ENCODE data around the gene CCL22.

The CCL22 gene, protein sequence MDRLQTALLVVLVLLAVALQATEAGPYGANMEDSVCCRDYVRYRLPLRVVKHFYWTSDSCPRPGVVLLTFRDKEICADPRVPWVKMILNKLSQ

DNA sequence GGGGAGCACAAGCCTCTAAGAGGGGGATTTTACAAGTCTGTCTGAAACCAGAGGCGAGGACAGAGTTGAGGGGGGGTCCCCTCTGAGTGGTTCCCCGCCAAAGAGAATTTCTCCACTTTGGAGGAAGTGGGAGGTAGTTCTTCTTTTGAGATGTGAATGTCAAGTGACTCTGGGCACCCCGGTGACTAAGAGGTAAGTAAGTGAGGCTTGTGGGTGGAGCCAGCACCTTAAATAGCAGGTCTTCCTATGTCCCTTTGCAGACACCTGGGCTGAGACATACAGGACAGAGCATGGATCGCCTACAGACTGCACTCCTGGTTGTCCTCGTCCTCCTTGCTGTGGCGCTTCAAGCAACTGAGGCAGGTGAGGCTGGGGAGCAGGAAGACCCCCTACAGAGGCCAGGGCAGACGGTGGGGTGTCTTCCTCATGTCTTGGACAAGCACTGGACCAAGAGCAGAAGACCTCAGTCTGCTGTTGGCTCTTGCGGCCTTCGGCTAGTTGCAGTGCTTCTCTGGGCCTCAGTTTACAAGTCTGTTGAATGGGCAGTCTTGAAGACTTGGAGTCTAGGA lies at the start of gene CCL22:
CCL22 (plus strand) TSS at position 257 of the 569 bp plus-strand sequence; CDS start at position 291, 34 bp downstream.
- no peak within 1 kb of the TSS for H3K4me3 Mint-ChIP-seq
- no peaks in the 10 kb centered on the region for H3K9me3 Mint-ChIP-seq
- H3K4me1 Mint-ChIP-seq, result no peaks in the 10 kb centered on the region
- H3K27me3 Mint-ChIP-seq (ENCODE audit: low read depth, poor library complexity), result peaks cover 17% of the 10 kb centered on the region
- DNase-seq, result no peak
- peak within 1 kb of the TSS; percentile 49 for H3K27ac Mint-ChIP-seq
- no peaks in the 10 kb centered on the region for H3K36me3 Mint-ChIP-seq (ENCODE audit: low read depth)
- TF ChIP-seq, protein P1, sequence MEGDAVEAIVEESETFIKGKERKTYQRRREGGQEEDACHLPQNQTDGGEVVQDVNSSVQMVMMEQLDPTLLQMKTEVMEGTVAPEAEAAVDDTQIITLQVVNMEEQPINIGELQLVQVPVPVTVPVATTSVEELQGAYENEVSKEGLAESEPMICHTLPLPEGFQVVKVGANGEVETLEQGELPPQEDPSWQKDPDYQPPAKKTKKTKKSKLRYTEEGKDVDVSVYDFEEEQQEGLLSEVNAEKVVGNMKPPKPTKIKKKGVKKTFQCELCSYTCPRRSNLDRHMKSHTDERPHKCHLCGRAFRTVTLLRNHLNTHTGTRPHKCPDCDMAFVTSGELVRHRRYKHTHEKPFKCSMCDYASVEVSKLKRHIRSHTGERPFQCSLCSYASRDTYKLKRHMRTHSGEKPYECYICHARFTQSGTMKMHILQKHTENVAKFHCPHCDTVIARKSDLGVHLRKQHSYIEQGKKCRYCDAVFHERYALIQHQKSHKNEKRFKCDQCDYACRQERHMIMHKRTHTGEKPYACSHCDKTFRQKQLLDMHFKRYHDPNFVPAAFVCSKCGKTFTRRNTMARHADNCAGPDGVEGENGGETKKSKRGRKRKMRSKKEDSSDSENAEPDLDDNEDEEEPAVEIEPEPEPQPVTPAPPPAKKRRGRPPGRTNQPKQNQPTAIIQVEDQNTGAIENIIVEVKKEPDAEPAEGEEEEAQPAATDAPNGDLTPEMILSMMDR (IDR thresholded peaks at IDR 0.05), result no peak

DNA sequence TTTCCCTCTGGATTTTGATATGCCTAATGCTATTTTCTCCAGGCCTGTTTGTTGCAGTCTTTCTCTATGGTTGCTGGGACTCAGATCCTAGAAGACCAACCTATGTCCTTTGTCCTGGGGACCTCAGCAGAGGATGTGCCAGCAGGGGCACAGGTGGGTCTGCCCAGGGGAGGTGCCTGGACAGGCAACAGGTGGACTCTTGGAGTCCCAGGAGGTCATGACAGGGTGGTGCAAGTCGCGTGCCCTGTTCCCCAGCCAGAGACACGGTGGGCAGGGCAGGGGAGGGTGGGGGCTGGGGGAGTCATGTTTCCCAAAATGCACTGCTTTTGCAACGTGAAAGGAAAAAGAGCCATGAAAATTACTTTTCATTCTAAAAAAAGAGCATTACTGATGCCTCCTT lies 47.8 kb upstream of the CCL22 start:
- H3K27ac Mint-ChIP-seq, result no peak overlapping the region
- H3K36me3 Mint-ChIP-seq (ENCODE audit: low read depth), result no peaks in the 10 kb centered on the region
- TF ChIP-seq, protein P1 (IDR thresholded peaks at IDR 0.05), result no peak
- H3K4me1 Mint-ChIP-seq, result peaks cover 11% of the 10 kb centered on the region
- peaks cover 14% of the 10 kb centered on the region for H3K27me3 Mint-ChIP-seq (ENCODE audit: low read depth, poor library complexity)
- H3K4me3 Mint-ChIP-seq, result no peak overlapping the region
- H3K9me3 Mint-ChIP-seq, result no peaks in the 10 kb centered on the region
- no peak for DNase-seq

DNA sequence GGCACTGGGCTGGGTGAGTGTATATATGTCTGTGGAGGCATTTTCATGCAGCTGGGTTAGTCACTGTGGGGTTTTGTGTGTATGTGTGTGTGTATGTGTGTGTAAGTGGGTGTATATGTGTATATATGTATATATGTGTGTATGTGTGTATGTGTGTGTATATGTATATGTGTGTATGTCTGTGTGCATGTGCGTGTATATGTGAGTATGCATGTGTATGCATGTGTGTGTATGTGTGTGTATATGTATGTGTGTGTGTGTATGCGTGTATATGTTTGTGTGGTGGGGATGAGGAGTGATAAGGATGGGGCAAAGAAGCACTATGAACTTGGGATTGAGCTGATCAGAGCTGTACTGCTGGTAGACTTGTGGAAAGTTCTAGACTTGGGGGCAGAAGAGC lies 45.1 kb upstream of the CCL22 start:
- no peaks in the 10 kb centered on the region for H3K9me3 Mint-ChIP-seq

DNA sequence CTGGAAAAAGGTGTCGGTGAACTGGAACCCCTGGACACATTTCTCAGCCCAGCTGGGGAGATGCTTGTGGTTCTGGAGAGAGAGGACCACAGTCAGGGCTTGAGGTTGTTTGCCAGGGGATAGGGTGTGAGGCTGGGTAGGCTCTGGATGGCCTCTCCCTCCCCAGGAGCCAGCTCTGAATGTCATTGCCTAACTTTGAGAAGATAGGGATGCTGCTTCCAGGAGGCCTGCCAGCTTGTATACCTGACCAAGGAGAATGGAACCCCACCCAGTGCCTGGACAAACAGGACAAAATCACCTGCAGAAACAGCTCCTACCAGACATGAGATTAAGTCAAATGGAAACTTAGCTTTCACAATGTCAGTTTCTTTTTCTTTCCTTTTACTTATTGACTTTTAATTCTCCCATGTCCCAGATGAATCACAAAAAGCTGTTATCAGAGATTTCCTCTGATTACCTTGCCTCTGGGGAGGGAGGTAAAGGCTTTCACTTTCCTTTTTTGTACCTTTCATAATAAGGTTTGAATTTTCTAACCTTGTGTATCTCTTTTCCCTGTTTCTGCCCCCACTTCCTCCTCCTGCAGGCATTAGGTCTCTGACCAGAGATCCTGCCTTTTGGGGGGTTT lies 44.3 kb upstream of the CCL22 start:
- peaks cover 19% of the 10 kb centered on the region for H3K4me1 Mint-ChIP-seq
- no peak overlapping the region for H3K4me3 Mint-ChIP-seq
- no peak overlapping the region for H3K27ac Mint-ChIP-seq
- H3K36me3 Mint-ChIP-seq (ENCODE audit: low read depth), result no peaks in the 10 kb centered on the region
- DNase-seq, result no peak
- H3K27me3 Mint-ChIP-seq (ENCODE audit: low read depth, poor library complexity), result peaks cover 7% of the 10 kb centered on the region
- H3K9me3 Mint-ChIP-seq, result no peaks in the 10 kb centered on the region
- TF ChIP-seq, protein P1 (IDR thresholded peaks at IDR 0.05), result no peak

More for the DNA sequence above, 45.1 kb upstream of the CCL22 start:
- Mint-ChIP-seq H3K27me3 (ENCODE audit: low read depth, poor library complexity) (peaks cover 8% of the 10 kb centered on the region), H3K4me3 (no peak overlapping the region), H3K4me1 (peaks cover 19% of the 10 kb centered on the region), H3K36me3 (ENCODE audit: low read depth) (no peaks in the 10 kb centered on the region), H3K27ac (no peak overlapping the region)
- TF ChIP-seq, protein P1 (IDR thresholded peaks at IDR 0.05), result no peak
- no peak for DNase-seq

DNA sequence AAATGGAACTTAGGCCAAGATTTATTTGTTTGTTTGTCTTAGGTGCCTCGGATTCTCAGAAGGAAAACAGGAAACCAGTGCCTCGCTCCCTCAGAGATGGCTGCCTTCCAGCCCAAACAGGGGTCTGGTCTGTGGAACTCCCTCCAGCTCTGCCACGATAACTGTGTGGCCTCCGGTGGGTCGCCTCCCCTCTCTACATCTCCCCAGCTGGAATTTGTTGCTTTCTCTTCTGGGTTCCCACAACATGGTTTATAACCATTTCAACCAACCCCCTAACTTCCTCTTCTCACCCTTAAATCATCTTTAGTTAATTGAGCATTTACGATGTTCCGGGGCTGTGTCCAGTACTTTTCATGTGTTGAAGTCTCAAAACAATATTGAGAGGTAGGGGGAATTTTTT lies 43.2 kb upstream of the CCL22 start:
- Mint-ChIP-seq H3K36me3 (ENCODE audit: low read depth) (no peaks in the 10 kb centered on the region), H3K9me3 (no peaks in the 10 kb centered on the region), H3K4me3 (no peak overlapping the region), H3K27me3 (ENCODE audit: low read depth, poor library complexity) (peaks cover 11% of the 10 kb centered on the region), H3K4me1 (peaks cover 19% of the 10 kb centered on the region), H3K27ac (no peak overlapping the region)
- no peak for DNase-seq
- TF ChIP-seq, protein P1 (IDR thresholded peaks at IDR 0.05), result no peak
